Peyer's patch (tissue), 4 donors: ENCODE measurements around the gene CALML3. TPM values are rescaled to one million over a fixed set of nuclear protein-coding genes. Genes with fewer than 3 reads are reported as not detected.

Experiments
- DNase-seq, 3 donors: peaks; one replicate each; pipeline ENCODE4 v3.0.0-alpha.2; 2017 to 2019
- H3K27ac ChIP-seq, 4 donors: fragments of 200-600 bp; sonication (generic); one replicate each; pipeline ENCODE4 v1.5.1; 2016 to 2019
- H3K27me3 ChIP-seq, 2 donors: fragments of 200-600 bp; sonication (generic); one replicate each; pipeline ENCODE4 v1.5.1; 2019
- H3K36me3 ChIP-seq, 3 donors: fragments of 200-600 bp; sonication (generic); one replicate each; pipeline ENCODE4 v1.5.1; 2016 to 2019
- H3K4me1 ChIP-seq, 4 donors: fragments of 200-600 bp; sonication (generic); one replicate each; pipeline ENCODE4 v1.5.1; 2016 to 2019
- H3K4me3 ChIP-seq, 4 donors: fragments of 200-600 bp; sonication (generic); 1 replicate in 3 of 4; 2 replicates in 1 of 4; pipeline ENCODE4 v1.5.1; 2016 to 2019; ENCODE audit warnings: mild to moderate bottlenecking in 1 of 4
- H3K9me3 ChIP-seq, 4 donors: fragments of 200-600 bp; sonication (generic); one replicate each; pipeline ENCODE4 v1.5.1; 2016 to 2019; ENCODE audit warnings: mild to moderate bottlenecking in 1 of 4
- CTCF ChIP-seq, 6 experiments: fragments of 450-650 bp in 4 of 6; fragments of 200-600 bp in 2 of 6; sonication (generic) in 1 of 6; IDR thresholded peaks; one replicate each; pipeline ENCODE4 v1.5.1; 2017 to 2019; ENCODE audit warnings: antibody characterized with exemption in 6 of 6, mild to moderate bottlenecking in 3 of 6, moderate library complexity in 1 of 6
- POLR2A ChIP-seq, 2 donors: fragments of 450-650 bp; IDR thresholded peaks; one replicate each; pipeline ENCODE4 v1.5.1; 2017; ENCODE audit warnings: antibody characterized with exemption in 2 of 2, mild to moderate bottlenecking in 2 of 2, moderate library complexity in 2 of 2
- total RNA-seq, 4 donors: library from RNA; depleted of rRNA; stranded (reverse); fragments of >200 nt; gene quantifications; one replicate each; pipeline ENCODE4 v1.1.0, GENCODE V29; 2016

The CALML3 gene
- total RNA-seq, 4 donors from 2014 or later: not detected

- peak in 2 of 3 donors; percentile 7 to 17 for DNase-seq
- H3K9me3 ChIP-seq: no peaks in the 10 kb centered on the region
- H3K4me1 ChIP-seq: no peaks in the 10 kb centered on the region
- TF ChIP-seq CTCF (IDR thresholded peaks at IDR 0.05): no peak
- TF ChIP-seq POLR2A (IDR thresholded peaks at IDR 0.05): no peak
- H3K4me3 ChIP-seq: no peak overlapping the region
- H3K36me3 ChIP-seq: no peaks in the 10 kb centered on the region
- no peaks in the 10 kb centered on the region for H3K27me3 ChIP-seq
- no peak overlapping the region for H3K27ac ChIP-seq
These were observed 10.4 kb downstream of the CALML3 start for GRCh38 chr10:5534880-5535856.

GRCh38 chr10:5536486-5537081 is 11.8 kb downstream of the CALML3 start:
- DNase-seq: peak in 2 of 3 donors; percentile 6 to 28
- Histone ChIP-seq H3K4me1 (no peaks in the 10 kb centered on the region), H3K27ac (no peak overlapping the region), H3K36me3 (no peaks in the 10 kb centered on the region), H3K9me3 (no peaks in the 10 kb centered on the region), H3K4me3 (no peak overlapping the region), H3K27me3 (no peaks in the 10 kb centered on the region)
- TF ChIP-seq CTCF (IDR thresholded peaks at IDR 0.05) (no peak), POLR2A (IDR thresholded peaks at IDR 0.05) (no peak)

GRCh38 chr10:5537684-5538083 is 12.9 kb downstream of the CALML3 start:
- Histone ChIP-seq H3K4me3 (no peak overlapping the region), H3K27ac (no peak overlapping the region), H3K27me3 (no peaks in the 10 kb centered on the region), H3K4me1 (no peaks in the 10 kb centered on the region), H3K36me3 (no peaks in the 10 kb centered on the region), H3K9me3 (no peaks in the 10 kb centered on the region)
- DNase-seq: peak in 2 of 3 donors; percentile 7 to 22
- no peak for TF ChIP-seq POLR2A (IDR thresholded peaks at IDR 0.05)
- TF ChIP-seq CTCF (IDR thresholded peaks at IDR 0.05): no peak

- TF ChIP-seq POLR2A (IDR thresholded peaks at IDR 0.05) (no peak), CTCF (IDR thresholded peaks at IDR 0.05) (no peak)
- DNase-seq: peak in 2 of 3 donors; percentile 7 to 28
- H3K4me1 ChIP-seq: no peaks in the 10 kb centered on the region
- no peaks in the 10 kb centered on the region for H3K27me3 ChIP-seq
- no peaks in the 10 kb centered on the region for H3K9me3 ChIP-seq
- no peaks in the 10 kb centered on the region for H3K36me3 ChIP-seq
- no peak overlapping the region for H3K27ac ChIP-seq
- H3K4me3 ChIP-seq: no peak overlapping the region
These were observed 13.7 kb downstream of the CALML3 start for GRCh38 chr10:5538446-5538845.

- Histone ChIP-seq H3K36me3 (no peaks in the 10 kb centered on the region), H3K4me1 (no peaks in the 10 kb centered on the region), H3K27me3 (no peaks in the 10 kb centered on the region), H3K9me3 (no peaks in the 10 kb centered on the region), H3K27ac (no peak overlapping the region), H3K4me3 (no peak overlapping the region)
- peak in 2 of 3 donors; percentile 7 to 44 for DNase-seq
- TF ChIP-seq POLR2A (IDR thresholded peaks at IDR 0.05) (no peak), CTCF (IDR thresholded peaks at IDR 0.05) (no peak)
These were observed 14.3 kb downstream of the CALML3 start for GRCh38 chr10:5538892-5539651.
